IPS-NIHi7 (cell line): ENCODE measurements around the gene ZNF274.
"Not testable (repeated sequence)": the region's sequence is repeated elsewhere in the genome, so short reads cannot be mapped to it uniquely, and the experiment has no call there.

Experiments
- DNase-seq: peaks from one replicate; pipeline ENCODE4 v3.0.0; 2012; ENCODE audit warnings: mixed read lengths; ENCODE audit errors: extremely low spot score

The ZNF274 gene

DNA sequence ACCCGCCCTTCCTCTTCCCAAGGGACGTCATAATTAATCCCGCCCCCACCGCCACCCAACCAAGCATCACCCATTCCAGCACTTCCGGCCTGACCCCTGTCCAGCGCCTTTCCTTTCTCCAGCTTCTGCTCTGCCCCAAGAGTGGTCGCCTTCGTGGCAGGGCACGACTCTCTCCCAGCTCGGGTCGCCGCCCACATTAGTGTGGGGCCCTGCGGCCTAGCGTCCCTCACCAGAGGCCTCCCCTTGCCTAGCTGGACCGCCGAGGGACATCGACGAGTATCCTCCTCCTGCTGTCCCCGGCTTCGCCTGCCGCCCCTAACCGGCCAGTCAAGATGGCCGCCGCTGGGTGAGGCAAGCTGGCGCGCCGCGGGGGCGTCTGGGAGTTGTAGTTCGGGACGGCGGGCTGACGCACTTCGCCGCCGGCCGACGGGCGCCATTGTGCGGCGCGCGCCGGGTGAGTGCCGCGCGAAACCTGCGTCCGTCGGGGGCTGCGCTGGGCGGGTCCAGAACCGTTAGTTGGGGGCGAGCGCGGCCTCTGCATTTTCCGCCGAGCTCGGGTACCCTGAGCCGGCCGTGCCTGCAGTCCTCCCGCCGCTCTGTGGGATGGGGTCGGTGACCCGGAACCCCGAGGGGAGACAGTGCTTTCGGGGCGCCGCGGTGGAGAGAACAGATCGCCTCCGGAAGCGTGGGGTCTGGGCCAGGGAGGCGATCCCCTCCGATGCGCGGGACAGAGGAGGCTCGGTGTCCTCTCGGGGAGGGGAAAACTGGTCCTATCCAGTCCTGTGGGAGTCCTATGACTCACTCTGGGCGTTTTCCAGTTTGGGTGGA lies at the start of gene ZNF274:
Gene ZNF274 (plus strand): TSS at position 73 of the 828 bp plus-strand sequence. CDS start 905 bp downstream, outside the sequence.
- DNase-seq, result peak; percentile 98

- no peak for DNase-seq
Measured at GRCh38 chr19:58134244-58134643, 48.6 kb upstream of the ZNF274 start.

DNA sequence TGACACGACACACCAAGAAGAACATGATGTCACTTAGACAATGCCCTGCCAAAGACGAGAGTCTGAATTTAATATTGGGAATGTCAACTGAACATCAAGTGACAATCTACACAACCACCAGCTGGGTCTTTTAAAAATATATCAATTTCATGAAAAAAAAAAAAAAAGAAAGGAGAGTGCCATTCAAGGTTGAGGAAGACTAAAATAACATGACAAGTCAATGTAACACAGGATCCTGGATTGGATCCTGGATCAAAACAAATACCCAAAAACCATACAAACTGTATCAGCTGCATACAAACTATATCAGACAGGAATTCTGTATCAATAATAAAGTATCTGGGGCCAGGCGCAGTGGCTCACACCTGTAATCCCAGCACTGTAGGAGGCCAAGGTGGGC lies 37.0 kb upstream of the ZNF274 start:
- DNase-seq, result no peak

- DNase-seq, result not testable (repeated sequence)
Measured at GRCh38 chr19:58147475-58147874, 35.4 kb upstream of the ZNF274 start.

DNA sequence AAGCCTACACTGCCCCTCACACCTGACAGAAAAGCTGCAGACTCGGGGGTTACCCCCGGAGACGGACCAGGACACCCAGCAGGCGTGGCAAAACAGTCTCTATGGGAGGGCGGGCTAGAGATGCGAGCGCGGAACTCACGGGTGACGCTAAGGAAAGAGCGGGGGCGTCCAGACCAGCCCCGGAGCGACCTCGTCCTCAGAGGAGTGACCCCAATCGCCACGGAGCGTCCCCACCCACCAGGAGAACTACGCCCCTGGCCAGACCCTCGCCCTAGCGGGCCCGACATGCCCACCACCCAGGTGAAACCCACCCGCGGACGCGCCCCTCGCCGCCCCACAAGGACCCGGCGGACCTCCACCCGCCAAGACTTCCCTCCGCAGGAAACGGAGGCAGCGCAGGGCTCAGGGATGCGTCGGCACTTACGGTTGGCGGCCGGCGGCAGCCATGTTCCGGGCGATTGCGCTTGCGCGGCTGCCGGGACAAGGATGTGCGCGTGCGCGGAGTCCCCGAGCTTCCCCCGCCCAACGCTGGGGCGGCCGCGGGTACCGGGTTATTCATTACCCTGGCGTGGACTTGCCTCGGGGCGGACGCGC lies 32.4 kb upstream of the ZNF274 start, which contains the start of gene ZNF329:
Gene ZNF329 (minus strand): TSS at position 462 of the 594 bp plus-strand sequence. CDS start 21,286 bp downstream, outside the sequence.
- DNase-seq, result peak; percentile 95

GRCh38 chr19:58153386-58153785 lies 29.5 kb upstream of the ZNF274 start:
- DNase-seq, result no peak

DNA sequence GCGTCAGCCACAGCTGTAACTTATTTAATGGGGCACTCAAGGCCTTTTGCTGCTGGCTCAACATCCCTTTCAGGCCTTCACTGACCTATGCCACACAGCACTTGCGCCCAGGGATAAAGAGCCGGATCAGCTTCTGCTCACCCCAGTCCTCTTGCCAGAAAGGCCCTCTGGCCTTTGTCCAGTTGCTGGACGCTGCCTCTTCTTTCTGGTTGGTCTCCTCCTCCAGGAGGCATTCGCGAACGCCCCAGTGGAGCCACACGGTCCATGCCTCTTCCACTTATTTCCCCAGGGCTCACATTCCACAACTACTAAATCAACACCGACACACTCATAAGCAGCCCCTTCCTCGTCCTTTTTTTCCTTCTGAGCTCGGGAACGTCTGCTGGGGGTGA lies 28.6 kb upstream of the ZNF274 start:
- peak; percentile 24 for DNase-seq

DNA sequence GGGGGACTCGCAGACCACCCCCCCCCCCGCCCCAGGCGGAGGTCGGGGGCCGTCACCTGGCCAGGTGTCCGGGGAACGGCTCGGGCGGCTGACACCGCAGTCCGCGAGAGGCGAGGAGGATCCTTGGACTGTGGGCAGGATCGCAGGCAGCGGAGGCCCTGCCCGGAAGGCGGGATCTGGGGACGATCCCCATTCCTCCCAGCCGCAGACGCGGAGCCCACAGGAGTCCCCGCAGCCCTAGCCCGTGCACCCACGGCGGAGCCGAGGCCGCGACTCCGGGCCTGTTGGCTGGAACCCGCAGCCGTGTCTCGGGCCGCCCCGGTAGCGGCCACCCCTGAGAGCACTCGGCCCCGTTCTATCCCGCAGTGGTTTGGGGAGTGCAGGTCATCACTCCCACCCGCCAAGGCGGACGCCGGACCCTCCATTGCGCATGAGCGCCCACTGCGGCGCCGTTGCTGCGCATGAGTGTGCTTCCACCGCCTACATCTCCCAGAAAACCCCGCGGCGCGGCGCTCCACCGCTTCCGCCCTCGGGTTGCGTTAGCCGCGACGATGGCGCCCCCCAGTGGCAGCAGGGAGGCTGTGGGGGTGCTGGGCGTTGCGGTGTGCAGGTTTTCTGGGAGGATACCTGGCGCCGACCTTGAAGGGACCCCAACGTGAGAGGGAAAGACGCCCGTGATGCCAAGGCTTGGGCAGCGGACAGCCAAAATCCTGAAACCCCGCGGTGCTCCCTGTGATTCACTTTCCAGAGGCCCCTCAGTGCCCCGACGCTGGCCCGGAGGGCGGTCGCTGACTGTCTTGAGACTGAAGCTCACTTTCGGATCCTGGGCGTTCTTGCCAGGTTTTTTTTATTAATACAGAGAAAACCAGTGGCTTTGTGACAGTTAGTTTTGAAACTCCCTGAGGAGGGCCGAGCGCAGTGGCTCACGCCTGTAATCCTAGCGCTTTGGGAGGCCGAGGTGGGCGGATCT lies 27.9 kb upstream of the ZNF274 start:
- peak; percentile 97 for DNase-seq

DNA sequence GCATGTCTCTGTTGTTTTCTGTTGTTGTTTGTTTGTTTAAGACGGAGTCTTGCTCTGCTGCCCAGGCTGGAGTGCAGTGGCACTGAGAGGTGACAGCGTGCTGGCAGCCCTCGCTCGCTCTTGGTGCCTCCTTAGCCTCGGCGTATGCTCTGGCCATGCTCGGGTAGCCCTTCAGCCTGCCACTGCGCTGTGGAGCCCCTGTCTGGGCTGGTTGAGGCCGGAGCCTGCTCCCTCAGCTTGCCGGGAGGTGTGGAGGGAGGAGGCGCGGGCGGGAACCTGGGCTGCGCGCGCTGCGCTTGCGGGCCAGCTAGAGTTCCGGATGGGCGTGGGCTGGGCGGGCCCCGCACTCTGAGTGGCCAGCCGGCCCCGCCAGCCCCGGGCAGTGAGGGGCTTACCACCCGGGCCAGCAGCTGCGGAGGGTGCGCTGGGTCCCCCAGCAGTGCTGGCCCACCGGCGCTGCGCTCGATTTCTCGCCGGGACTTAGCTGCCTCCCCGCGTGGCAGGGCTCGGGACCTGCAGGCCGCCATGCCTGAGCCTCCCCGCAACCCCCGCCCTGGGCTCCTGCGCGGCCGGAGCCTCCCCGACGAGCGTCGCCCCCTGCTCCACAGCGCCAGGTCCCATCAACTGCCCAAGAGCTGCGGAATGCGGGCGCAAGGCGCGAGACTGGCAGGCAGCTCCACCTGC lies 25.7 kb upstream of the ZNF274 start:
- no peak for DNase-seq

- no peak for DNase-seq
Measured at GRCh38 chr19:58166268-58166667, 16.6 kb upstream of the ZNF274 start.

DNA sequence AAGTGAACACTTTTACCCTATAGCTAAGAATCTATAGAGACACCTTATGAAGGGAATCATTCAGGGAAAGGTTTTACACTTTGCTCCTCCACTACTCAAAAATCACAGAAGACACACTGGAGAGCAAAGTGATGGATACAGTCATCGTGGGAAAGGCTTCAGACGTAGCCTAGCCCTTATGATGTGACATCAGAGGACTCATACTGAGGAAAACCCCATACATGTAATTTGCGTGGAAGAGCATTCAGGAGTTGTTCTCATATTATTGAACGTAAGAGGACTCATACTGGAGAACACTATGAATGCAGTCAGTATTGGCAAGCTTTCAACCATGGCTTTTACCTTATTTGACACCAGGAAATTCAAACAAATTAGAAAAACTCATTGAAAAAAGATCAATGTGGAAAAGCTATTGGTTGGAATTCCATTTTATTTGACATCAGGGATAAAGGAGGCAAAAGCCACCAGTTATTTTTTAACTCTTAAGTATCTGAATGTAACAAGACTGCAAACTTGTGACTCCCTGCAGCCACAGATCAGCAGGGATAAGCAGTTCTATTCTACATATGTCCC lies 16.1 kb upstream of the ZNF274 start:
- DNase-seq, result no peak

- DNase-seq, result no peak
Measured at GRCh38 chr19:58170860-58171259, 12.0 kb upstream of the ZNF274 start.

DNA sequence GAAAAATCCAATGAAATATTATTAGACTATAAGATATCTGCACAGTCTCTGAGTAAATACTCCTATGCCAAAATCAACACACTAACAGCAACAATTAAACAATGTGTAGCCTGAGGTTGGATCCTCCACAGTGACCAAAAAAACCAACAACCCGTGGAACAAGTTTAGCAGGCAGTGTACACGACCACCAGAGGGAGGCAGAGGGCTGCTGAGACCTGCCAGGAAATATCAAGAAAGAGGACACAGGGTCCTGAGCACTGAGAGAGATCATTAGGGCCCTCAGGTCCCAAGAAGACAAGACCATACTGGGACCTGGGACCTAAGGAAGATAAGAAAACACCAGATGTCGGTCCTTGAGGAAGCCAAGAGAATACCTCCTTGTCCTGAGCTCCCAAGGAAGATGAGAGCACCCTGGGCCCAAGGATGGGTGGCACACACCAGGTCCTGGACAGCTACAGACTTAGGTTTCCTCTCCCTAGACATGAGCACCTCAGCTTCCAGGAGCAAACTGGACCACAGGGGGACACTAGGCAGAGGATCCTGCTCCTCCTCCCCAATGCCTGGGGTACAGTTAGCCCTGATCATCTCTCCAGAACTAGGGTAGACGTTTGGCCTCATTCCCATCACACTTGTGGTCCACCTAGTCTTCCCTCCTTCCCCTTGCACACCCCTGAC lies 822 bp upstream of the ZNF274 start:
- peak; percentile 63 for DNase-seq

DNA sequence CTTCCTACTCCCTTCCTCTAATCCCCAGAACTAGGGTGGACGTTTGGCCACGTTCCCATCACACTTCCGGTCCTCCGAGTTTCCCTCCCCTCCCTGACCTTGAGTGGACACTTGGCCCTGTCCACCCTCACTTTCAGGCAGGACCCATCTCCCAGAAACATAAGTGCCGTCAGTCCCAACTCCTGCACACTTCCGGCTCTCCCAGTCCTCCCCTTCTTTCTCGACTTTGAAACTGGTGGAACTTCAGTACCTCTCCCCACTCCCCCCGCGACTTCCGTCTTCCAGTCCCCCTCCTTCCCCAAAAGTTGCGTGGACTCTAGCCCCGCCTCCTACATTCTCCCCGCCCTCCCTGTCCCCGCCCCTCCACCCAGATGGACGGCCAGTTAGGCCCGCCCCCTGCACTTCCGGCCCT lies 278 bp upstream of the ZNF274 start:
- DNase-seq, result no peak

- DNase-seq, result no peak
Measured at GRCh38 chr19:58183817-58184215, 955 bp downstream of the ZNF274 start.

DNA sequence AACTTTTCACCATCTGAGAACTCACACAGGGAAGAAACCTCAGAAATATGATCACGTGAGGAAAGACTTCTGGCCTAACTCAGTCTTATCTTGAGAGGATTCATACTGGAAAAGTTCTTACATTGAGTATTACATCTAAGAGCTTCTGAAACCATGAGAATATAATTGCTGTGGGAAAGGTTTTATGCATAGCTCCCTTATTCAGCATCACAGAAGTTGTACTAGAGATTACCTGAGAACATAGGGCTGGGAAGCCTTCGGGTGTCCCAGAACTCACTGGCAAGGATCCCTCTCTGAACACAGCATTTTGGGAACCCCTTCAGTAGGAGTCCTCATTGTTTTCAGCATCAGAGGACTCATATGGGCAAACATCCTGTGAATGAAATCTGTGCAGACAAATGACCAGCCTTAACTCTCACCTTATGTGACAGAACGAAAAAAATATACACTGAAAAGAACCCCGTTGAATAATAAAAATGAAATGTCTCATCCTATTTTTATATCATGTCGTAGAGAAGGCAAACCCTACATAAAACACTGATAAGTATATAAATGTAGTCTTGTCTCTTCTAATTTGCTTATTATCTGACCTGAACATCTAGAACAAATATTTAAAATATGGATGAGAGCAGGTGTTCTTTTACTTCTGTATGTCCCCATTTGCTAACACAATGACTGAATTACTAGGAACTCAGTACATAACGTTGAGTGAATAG lies 14.2 kb downstream of the ZNF274 start:
- no peak for DNase-seq

GRCh38 chr19:58203814-58204475 lies 21.1 kb downstream of the ZNF274 start:
- DNase-seq, result peak; percentile 93

DNA sequence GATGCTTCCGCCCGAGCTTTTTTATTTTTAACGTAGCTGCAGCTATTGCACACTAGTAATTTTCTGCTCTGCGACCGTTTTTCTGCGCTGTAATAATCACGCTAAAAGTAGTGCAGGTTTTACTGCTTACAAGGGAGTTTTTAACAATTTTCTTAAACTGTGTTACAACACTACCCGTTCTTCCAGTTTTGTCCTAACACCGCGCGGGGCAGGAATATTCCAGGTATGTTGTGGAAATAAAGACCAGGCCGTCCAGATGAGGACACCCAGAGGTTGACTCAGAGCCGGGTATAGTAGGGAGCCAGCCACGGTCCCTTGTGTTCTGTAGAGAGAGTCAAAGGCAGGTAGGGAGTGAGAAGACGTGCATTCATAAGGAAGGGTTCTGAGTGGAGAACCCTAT lies 21.7 kb downstream of the ZNF274 start:
- peak; percentile 24 for DNase-seq

- no peak for DNase-seq
Measured at GRCh38 chr19:58209577-58209976, 26.7 kb downstream of the ZNF274 start.
